ENCODE data around the gene CMSS1.

CMSS1 gene

DNA sequence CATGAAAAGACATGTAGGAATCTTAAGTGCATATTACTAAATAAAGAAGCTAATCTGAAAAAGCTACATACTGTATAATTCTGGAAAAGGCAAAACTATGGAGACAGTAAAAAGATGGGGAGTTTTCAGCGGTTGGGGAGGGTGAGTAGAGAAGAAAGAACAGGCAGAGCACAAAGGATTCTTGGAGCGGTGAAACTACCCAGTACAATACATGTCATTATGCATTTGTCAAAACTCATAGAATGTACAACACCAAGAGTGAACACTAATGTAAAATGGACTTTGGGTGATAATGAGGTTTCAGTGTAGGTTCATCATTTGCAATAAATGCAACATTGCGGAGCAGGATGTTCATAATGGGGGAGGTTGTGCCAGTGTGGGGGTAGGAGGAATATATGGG, 45.5 kb upstream of the CMSS1 start:
- H2AFZ ChIP-seq (ENCODE audit: low read length): no peak overlapping the region

DNA sequence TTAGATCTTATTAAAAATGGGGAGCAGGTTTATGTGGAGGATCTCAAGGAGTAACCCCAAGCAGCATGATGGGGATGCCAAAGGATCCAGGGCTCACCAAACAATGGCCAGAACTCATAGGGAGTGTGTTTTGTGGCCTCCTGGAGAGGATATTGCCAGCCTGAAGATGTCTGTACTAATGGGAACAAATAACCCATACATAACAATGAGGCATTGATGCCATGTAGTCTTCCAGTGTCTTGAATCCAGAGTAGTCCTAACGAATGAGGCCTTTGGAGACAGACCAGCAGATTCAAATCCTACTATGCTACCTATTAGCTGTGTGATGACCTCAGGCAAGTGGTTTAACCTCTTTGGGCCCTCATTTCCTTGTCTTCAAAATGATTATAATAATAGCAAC, 45.0 kb upstream of the CMSS1 start:
- H3K4me2 ChIP-seq (ENCODE audit: low read depth, low read length, poor library complexity, severe bottlenecking): no peak overlapping the region
- H3K4me3 ChIP-seq (ENCODE audit: low read length, poor library complexity, severe bottlenecking): no peak overlapping the region
- H3K9me2 ChIP-seq (replicated peaks; ENCODE audit: low read depth, low read length): no peaks in the 10 kb centered on the region
- no peaks in the 10 kb centered on the region for H3F3A ChIP-seq (ENCODE audit: low read depth)
- no peak overlapping the region for H3K9ac ChIP-seq (ENCODE audit: low read depth, low read length, poor library complexity, severe bottlenecking)
- H3K4me1 ChIP-seq (ENCODE audit: insufficient read depth, low read length, poor library complexity, severe bottlenecking): no peaks in the 10 kb centered on the region
- H3K27me3 ChIP-seq (ENCODE audit: insufficient read depth, low read length, poor library complexity, severe bottlenecking): no peaks in the 10 kb centered on the region
- H2AFZ ChIP-seq (ENCODE audit: low read length): no peak overlapping the region
- no peaks in the 10 kb centered on the region for H3K36me3 ChIP-seq (ENCODE audit: insufficient read depth, low read length)
- no peaks in the 10 kb centered on the region for H3K79me2 ChIP-seq (ENCODE audit: insufficient read depth, low read length)
- H4K20me1 ChIP-seq (ENCODE audit: insufficient read depth, low read length, poor library complexity, severe bottlenecking): no peaks in the 10 kb centered on the region
- H3K9me3 ChIP-seq (ENCODE audit: insufficient read depth, low read depth, low read length): no peaks in the 10 kb centered on the region
- no peak for TF ChIP-seq EZH2phosphoT487 (IDR thresholded peaks at IDR 0.05; ENCODE audit: borderline replicate concordance)
- TF ChIP-seq, protein P1, sequence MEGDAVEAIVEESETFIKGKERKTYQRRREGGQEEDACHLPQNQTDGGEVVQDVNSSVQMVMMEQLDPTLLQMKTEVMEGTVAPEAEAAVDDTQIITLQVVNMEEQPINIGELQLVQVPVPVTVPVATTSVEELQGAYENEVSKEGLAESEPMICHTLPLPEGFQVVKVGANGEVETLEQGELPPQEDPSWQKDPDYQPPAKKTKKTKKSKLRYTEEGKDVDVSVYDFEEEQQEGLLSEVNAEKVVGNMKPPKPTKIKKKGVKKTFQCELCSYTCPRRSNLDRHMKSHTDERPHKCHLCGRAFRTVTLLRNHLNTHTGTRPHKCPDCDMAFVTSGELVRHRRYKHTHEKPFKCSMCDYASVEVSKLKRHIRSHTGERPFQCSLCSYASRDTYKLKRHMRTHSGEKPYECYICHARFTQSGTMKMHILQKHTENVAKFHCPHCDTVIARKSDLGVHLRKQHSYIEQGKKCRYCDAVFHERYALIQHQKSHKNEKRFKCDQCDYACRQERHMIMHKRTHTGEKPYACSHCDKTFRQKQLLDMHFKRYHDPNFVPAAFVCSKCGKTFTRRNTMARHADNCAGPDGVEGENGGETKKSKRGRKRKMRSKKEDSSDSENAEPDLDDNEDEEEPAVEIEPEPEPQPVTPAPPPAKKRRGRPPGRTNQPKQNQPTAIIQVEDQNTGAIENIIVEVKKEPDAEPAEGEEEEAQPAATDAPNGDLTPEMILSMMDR (conservative IDR thresholded peaks at IDR 0.05; ENCODE audit: low read length): no peak

More for the DNA sequence above, 45.5 kb upstream of the CMSS1 start:
- no peak overlapping the region for H3K4me3 ChIP-seq (ENCODE audit: low read length, poor library complexity, severe bottlenecking)
- H4K20me1 ChIP-seq (ENCODE audit: insufficient read depth, low read length, poor library complexity, severe bottlenecking): no peaks in the 10 kb centered on the region
- H3K9me2 ChIP-seq (replicated peaks; ENCODE audit: low read depth, low read length): no peaks in the 10 kb centered on the region
- H3K9ac ChIP-seq (ENCODE audit: low read depth, low read length, poor library complexity, severe bottlenecking): no peak overlapping the region
- no peaks in the 10 kb centered on the region for H3K9me3 ChIP-seq (ENCODE audit: insufficient read depth, low read depth, low read length)
- H3K36me3 ChIP-seq (ENCODE audit: insufficient read depth, low read length): no peaks in the 10 kb centered on the region
- H3K4me2 ChIP-seq (ENCODE audit: low read depth, low read length, poor library complexity, severe bottlenecking): no peak overlapping the region
- H3K27me3 ChIP-seq (ENCODE audit: insufficient read depth, low read length, poor library complexity, severe bottlenecking): no peaks in the 10 kb centered on the region
- no peaks in the 10 kb centered on the region for H3K79me2 ChIP-seq (ENCODE audit: insufficient read depth, low read length)
- no peaks in the 10 kb centered on the region for H3K4me1 ChIP-seq (ENCODE audit: insufficient read depth, low read length, poor library complexity, severe bottlenecking)
- no peaks in the 10 kb centered on the region for H3F3A ChIP-seq (ENCODE audit: low read depth)
- no peak for TF ChIP-seq EZH2phosphoT487 (IDR thresholded peaks at IDR 0.05; ENCODE audit: borderline replicate concordance)
- TF ChIP-seq, protein P1 (conservative IDR thresholded peaks at IDR 0.05; ENCODE audit: low read length): no peak

DNA sequence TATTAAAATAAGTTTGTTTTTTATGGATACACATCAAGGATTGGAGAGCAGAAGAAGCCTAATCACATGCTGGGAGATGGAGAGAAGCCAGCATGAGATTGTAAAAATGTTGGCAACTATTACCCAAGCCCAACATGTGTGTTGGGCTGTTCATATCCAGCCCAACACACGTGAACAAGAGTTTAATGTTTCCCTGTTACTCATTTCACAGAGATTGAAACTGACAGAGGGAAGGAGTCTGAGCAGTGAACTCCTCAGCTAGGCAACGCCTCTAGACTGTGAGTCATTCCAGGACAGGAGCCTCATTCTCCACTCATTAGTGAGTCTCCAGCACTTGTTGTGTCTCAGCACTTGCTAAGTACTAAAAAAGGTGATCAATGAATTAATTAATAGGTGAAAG, 43.2 kb upstream of the CMSS1 start:
- no peak overlapping the region for H3K9ac ChIP-seq (ENCODE audit: low read depth, low read length, poor library complexity, severe bottlenecking)
- H3K4me2 ChIP-seq (ENCODE audit: low read depth, low read length, poor library complexity, severe bottlenecking): no peak overlapping the region
- no peaks in the 10 kb centered on the region for H3K4me1 ChIP-seq (ENCODE audit: insufficient read depth, low read length, poor library complexity, severe bottlenecking)
- no peak overlapping the region for H3K4me3 ChIP-seq (ENCODE audit: low read length, poor library complexity, severe bottlenecking)
- no peaks in the 10 kb centered on the region for H3K36me3 ChIP-seq (ENCODE audit: insufficient read depth, low read length)
- no peaks in the 10 kb centered on the region for H3F3A ChIP-seq (ENCODE audit: low read depth)
- H3K27me3 ChIP-seq (ENCODE audit: insufficient read depth, low read length, poor library complexity, severe bottlenecking): no peaks in the 10 kb centered on the region
- no peaks in the 10 kb centered on the region for H4K20me1 ChIP-seq (ENCODE audit: insufficient read depth, low read length, poor library complexity, severe bottlenecking)
- no peaks in the 10 kb centered on the region for H3K79me2 ChIP-seq (ENCODE audit: insufficient read depth, low read length)
- no peak overlapping the region for H2AFZ ChIP-seq (ENCODE audit: low read length)
- TF ChIP-seq EZH2phosphoT487 (IDR thresholded peaks at IDR 0.05; ENCODE audit: borderline replicate concordance): no peak
- TF ChIP-seq, protein P1 (conservative IDR thresholded peaks at IDR 0.05; ENCODE audit: low read length): no peak
- H3K9me2 ChIP-seq (replicated peaks; ENCODE audit: low read depth, low read length): no peaks in the 10 kb centered on the region
- H3K9me3 ChIP-seq (ENCODE audit: insufficient read depth, low read depth, low read length): no peaks in the 10 kb centered on the region

Data from Loucy (cell line).